OCI-LY1 (cell line): ENCODE data around the gene MYH7.

ENCODE experiments used
- H2AFZ ChIP-seq: fragments of 200-600 bp; sonication (generic), shearing (Covaris generic); 2 replicates; pipeline ENCODE4 v1.6.0; 2014; ENCODE audit warnings: antibody characterized with exemption, mild to moderate bottlenecking, low read length
- H3F3A ChIP-seq: fragments of 200-600 bp; sonication (generic), shearing (Covaris generic); 2 replicates; pipeline ENCODE4 v1.6.0; 2014; ENCODE audit warnings: mild to moderate bottlenecking, antibody characterized with exemption, low read length, moderate library complexity; ENCODE audit not compliant: insufficient read depth
- H3K27ac ChIP-seq: fragments of 200-600 bp; sonication (generic); 2 replicates; pipeline ENCODE4 v1.5.1; 2014; ENCODE audit warnings: low read length, mixed run types, mild to moderate bottlenecking, low read depth; ENCODE audit not compliant: poor library complexity, severe bottlenecking
- H3K27me3 ChIP-seq: fragments of 200-600 bp; sonication (generic); 2 replicates; pipeline ENCODE4 v1.6.0; 2014; ENCODE audit warnings: antibody characterized with exemption, mild to moderate bottlenecking, low read length, moderate library complexity; ENCODE audit not compliant: insufficient read depth
- H3K36me3 ChIP-seq: fragments of 200-600 bp; sonication (generic); 2 replicates; pipeline ENCODE4 v1.6.1; 2014; ENCODE audit warnings: mild to moderate bottlenecking, antibody characterized with exemption, low read length, moderate library complexity, mixed read lengths; ENCODE audit not compliant: insufficient read depth
- H3K4me1 ChIP-seq: fragments of 200-600 bp; sonication (generic); 2 replicates; pipeline ENCODE4 v1.5.1; 2014; ENCODE audit warnings: mild to moderate bottlenecking, low read length, moderate library complexity; ENCODE audit not compliant: insufficient read depth, severe bottlenecking
- H3K4me2 ChIP-seq: fragments of 200-600 bp; sonication (generic), shearing (Covaris generic); 2 replicates; pipeline ENCODE4 v1.6.1; 2014; ENCODE audit warnings: low read length
- H3K4me3 ChIP-seq: fragments of 200-600 bp; sonication (generic); 2 replicates; pipeline ENCODE4 v1.5.1; 2014; ENCODE audit warnings: low read length, low read depth, mild to moderate bottlenecking, mixed read lengths; ENCODE audit not compliant: poor library complexity, severe bottlenecking
- H3K79me2 ChIP-seq: fragments of 200-600 bp; shearing (Covaris generic); 2 replicates; pipeline ENCODE4 v1.6.1; 2016; ENCODE audit warnings: mixed run types, low read length, mixed read lengths; ENCODE audit not compliant: insufficient read depth
- H3K9ac ChIP-seq: fragments of 200-600 bp; sonication (generic), shearing (Covaris generic); 2 replicates; pipeline ENCODE4 v1.6.1; 2014; ENCODE audit warnings: mild to moderate bottlenecking, low read length, mixed read lengths
- H3K9me2 ChIP-seq: fragments of 200-600 bp; sonication (generic), shearing (Covaris generic); 2 replicates; pipeline ENCODE4 v1.6.1; 2014; ENCODE audit warnings: low read depth, mild to moderate bottlenecking, low read length, mixed read lengths
- H3K9me3 ChIP-seq: fragments of 200-600 bp; shearing (Covaris generic); 2 replicates; pipeline ENCODE4 v1.6.1; 2014; ENCODE audit warnings: low read length, mixed read lengths
- H4K20me1 ChIP-seq: fragments of 200-600 bp; sonication (generic), shearing (Covaris generic); 2 replicates; pipeline ENCODE4 v1.6.0; 2016; ENCODE audit warnings: mild to moderate bottlenecking, low read length; ENCODE audit not compliant: insufficient read depth
- CTCF ChIP-seq: fragments of 200-600 bp; sonication (generic), shearing (Covaris generic); IDR thresholded peaks from 2 replicates; pipeline ENCODE4 v1.5.1; 2017; ENCODE audit warnings: mild to moderate bottlenecking, antibody characterized with exemption, low read length, moderate library complexity, mixed read lengths
- EZH2 ChIP-seq: fragments of 200-600 bp; sonication (generic), shearing (Covaris generic); IDR thresholded peaks from 2 replicates; pipeline ENCODE4 v1.8.0; 2017; ENCODE audit warnings: borderline replicate concordance, mixed run types, mild to moderate bottlenecking, antibody characterized with exemption, low read length, moderate library complexity, mixed read lengths

MYH7 gene

DNA sequence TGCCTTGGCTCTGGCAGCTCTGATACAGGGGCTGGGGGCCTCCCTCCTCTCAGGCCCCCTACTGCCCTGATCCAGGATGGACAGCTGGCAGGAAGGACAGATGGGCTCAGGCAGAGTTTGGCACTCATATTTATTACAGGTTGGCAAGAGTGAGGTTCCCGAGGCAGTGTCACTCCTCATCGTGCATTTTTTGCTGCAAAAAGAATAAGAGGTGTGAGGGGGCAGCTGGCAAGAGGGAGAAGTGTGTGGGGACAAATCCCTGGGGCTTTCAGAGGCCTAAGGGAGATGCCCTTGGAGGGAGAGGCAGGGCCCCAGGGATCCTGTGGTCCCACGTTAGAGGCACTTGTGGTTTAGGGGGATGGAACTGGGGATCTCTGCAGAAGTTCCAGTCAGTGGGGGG lies 53.6 kb downstream of the MYH7 start:
- no peak overlapping the region for H3K4me2 ChIP-seq
- H3F3A ChIP-seq, result no peaks in the 10 kb centered on the region
- H3K4me1 ChIP-seq, result no peaks in the 10 kb centered on the region
- H3K27me3 ChIP-seq, result peaks cover 7% of the 10 kb centered on the region; the same call in 1 of the 2 replicates
- H2AFZ ChIP-seq, result no peak overlapping the region
- H3K4me3 ChIP-seq, result no peak overlapping the region
- TF ChIP-seq EZH2, result no peak
- H4K20me1 ChIP-seq, result no peaks in the 10 kb centered on the region
- H3K9me2 ChIP-seq, result no peaks in the 10 kb centered on the region
- H3K79me2 ChIP-seq, result no peaks in the 10 kb centered on the region
- H3K9me3 ChIP-seq, result no peaks in the 10 kb centered on the region
- H3K9ac ChIP-seq, result no peak overlapping the region
- H3K27ac ChIP-seq, result no peak overlapping the region
- no peaks in the 10 kb centered on the region for H3K36me3 ChIP-seq

- Histone ChIP-seq H3K9me2 (no peaks in the 10 kb centered on the region), H3K4me2 (no peak overlapping the region)
Observed at GRCh38 chr14:23380976-23381375, 54.5 kb downstream of the MYH7 start.

GRCh38 chr14:23380197-23380914 lies 55.1 kb downstream of the MYH7 start:
- Histone ChIP-seq H3K9me3 (no peaks in the 10 kb centered on the region), H2AFZ (no peak overlapping the region), H4K20me1 (no peaks in the 10 kb centered on the region), H3K9me2 (no peaks in the 10 kb centered on the region), H3K4me2 (no peak overlapping the region), H3K27me3 (peaks cover 5% of the 10 kb centered on the region; the same call in 1 of the 2 replicates), H3F3A (no peaks in the 10 kb centered on the region), H3K9ac (no peak overlapping the region), H3K4me1 (no peaks in the 10 kb centered on the region), H3K79me2 (no peaks in the 10 kb centered on the region), H3K27ac (no peak overlapping the region), H3K4me3 (no peak overlapping the region), H3K36me3 (no peaks in the 10 kb centered on the region)
- no peak for TF ChIP-seq EZH2
- TF ChIP-seq CTCF, result no peak; the same call in 1 of the 2 replicates

More at GRCh38 chr14:23380976-23381375, 54.5 kb downstream of the MYH7 start:
- no peak overlapping the region for H3K9ac ChIP-seq
- H4K20me1 ChIP-seq, result no peaks in the 10 kb centered on the region
- H3F3A ChIP-seq, result no peaks in the 10 kb centered on the region
- no peaks in the 10 kb centered on the region for H3K4me1 ChIP-seq
- H3K27me3 ChIP-seq, result peaks cover 7% of the 10 kb centered on the region; the same call in 1 of the 2 replicates
- no peak for TF ChIP-seq EZH2
- no peak for TF ChIP-seq CTCF
- H3K36me3 ChIP-seq, result no peaks in the 10 kb centered on the region
- no peak overlapping the region for H2AFZ ChIP-seq
- no peak overlapping the region for H3K27ac ChIP-seq
- no peaks in the 10 kb centered on the region for H3K79me2 ChIP-seq
- H3K9me3 ChIP-seq, result no peaks in the 10 kb centered on the region
- H3K4me3 ChIP-seq, result no peak overlapping the region
